ENCODE results near the gene WRNIP1.

The WRNIP1 gene

GRCh38 chr6:2764610-2765165, 505 bp upstream of the WRNIP1 start:
- Histone ChIP-seq H3K4me1 (ENCODE audit: control insufficient read depth in 1 of 2, insufficient read depth in 2 of 2, low read length in 2 of 2) (peaks cover 16 to 23% of the 10 kb centered on the region in 2 donors), H3K4me3 (ENCODE audit: low read depth in 1 of 2, low read length in 2 of 2) (peak overlapping the region; percentile 61 to 75), H3K36me3 (ENCODE audit: control insufficient read depth in 1 of 2, insufficient read depth in 2 of 2, low read length in 2 of 2) (no peaks in the 10 kb centered on the region), H3K27ac (ENCODE audit: low read length) (peak overlapping the region; percentile 96), H3K9me3 (ENCODE audit: control insufficient read depth in 1 of 2, low read length in 2 of 2) (no peaks in the 10 kb centered on the region), H3K27me3 (ENCODE audit: low read depth, low read length) (no peaks in the 10 kb centered on the region)

- H3K27me3 ChIP-seq (ENCODE audit: low read depth, low read length) = no peaks in the 10 kb centered on the region
- H3K36me3 ChIP-seq (ENCODE audit: control insufficient read depth in 1 of 2, insufficient read depth in 2 of 2, low read length in 2 of 2) = peaks cover 0 to 2% of the 10 kb centered on the region in 2 donors
- peak overlapping the region; percentile 81 to 82 for H3K4me3 ChIP-seq (ENCODE audit: low read depth in 1 of 2, low read length in 2 of 2)
- no peaks in the 10 kb centered on the region for H3K9me3 ChIP-seq (ENCODE audit: control insufficient read depth in 1 of 2, low read length in 2 of 2)
- peaks cover 16 to 35% of the 10 kb centered on the region in 2 donors for H3K4me1 ChIP-seq (ENCODE audit: control insufficient read depth in 1 of 2, insufficient read depth in 2 of 2, low read length in 2 of 2)
- H3K27ac ChIP-seq (ENCODE audit: low read length) = peak overlapping the region; percentile 72
These were observed 938 bp downstream of the WRNIP1 start for GRCh38 chr6:2765896-2766766.

GRCh38 chr6:2766767-2767656, 1.8 kb downstream of the WRNIP1 start:
- peaks cover 0 to 6% of the 10 kb centered on the region in 2 donors for H3K36me3 ChIP-seq (ENCODE audit: control insufficient read depth in 1 of 2, insufficient read depth in 2 of 2, low read length in 2 of 2)
- peak overlapping the region; percentile 72 for H3K27ac ChIP-seq (ENCODE audit: low read length)
- H3K9me3 ChIP-seq (ENCODE audit: control insufficient read depth in 1 of 2, low read length in 2 of 2) = no peaks in the 10 kb centered on the region
- H3K27me3 ChIP-seq (ENCODE audit: low read depth, low read length) = no peaks in the 10 kb centered on the region
- peak overlapping the region; percentile 81 to 82 for H3K4me3 ChIP-seq (ENCODE audit: low read depth in 1 of 2, low read length in 2 of 2)
- H3K4me1 ChIP-seq (ENCODE audit: control insufficient read depth in 1 of 2, insufficient read depth in 2 of 2, low read length in 2 of 2) = peaks cover 16 to 36% of the 10 kb centered on the region in 2 donors

- Histone ChIP-seq H3K4me3 (ENCODE audit: low read depth in 1 of 2, low read length in 2 of 2) (peak overlapping the region; percentile 41 to 82), H3K27ac (ENCODE audit: low read length) (peak overlapping the region; percentile 27), H3K36me3 (ENCODE audit: control insufficient read depth in 1 of 2, insufficient read depth in 2 of 2, low read length in 2 of 2) (peaks cover 0 to 6% of the 10 kb centered on the region in 2 donors), H3K9me3 (ENCODE audit: control insufficient read depth in 1 of 2, low read length in 2 of 2) (no peaks in the 10 kb centered on the region), H3K27me3 (ENCODE audit: low read depth, low read length) (no peaks in the 10 kb centered on the region), H3K4me1 (ENCODE audit: control insufficient read depth in 1 of 2, insufficient read depth in 2 of 2, low read length in 2 of 2) (peaks cover 16 to 39% of the 10 kb centered on the region in 2 donors)
These were observed 2.7 kb downstream of the WRNIP1 start for GRCh38 chr6:2767657-2768524.

- Histone ChIP-seq H3K9me3 (ENCODE audit: control insufficient read depth in 1 of 2, low read length in 2 of 2) (no peaks in the 10 kb centered on the region), H3K4me3 (ENCODE audit: low read depth in 1 of 2, low read length in 2 of 2) (peak overlapping the region; percentile 4 to 14), H3K27me3 (ENCODE audit: low read depth, low read length) (no peaks in the 10 kb centered on the region), H3K4me1 (ENCODE audit: control insufficient read depth in 1 of 2, insufficient read depth in 2 of 2, low read length in 2 of 2) (peaks cover 16 to 41% of the 10 kb centered on the region in 2 donors), H3K36me3 (ENCODE audit: control insufficient read depth in 1 of 2, insufficient read depth in 2 of 2, low read length in 2 of 2) (peaks cover 0 to 13% of the 10 kb centered on the region in 2 donors), H3K27ac (ENCODE audit: low read length) (no peak overlapping the region)
These were observed 3.5 kb downstream of the WRNIP1 start for GRCh38 chr6:2768696-2769095.

GRCh38 chr6:2770171-2770570, 5.0 kb downstream of the WRNIP1 start:
- H3K9me3 ChIP-seq (ENCODE audit: control insufficient read depth in 1 of 2, low read length in 2 of 2) = no peaks in the 10 kb centered on the region
- H3K27ac ChIP-seq (ENCODE audit: low read length) = no peak overlapping the region
- peak overlapping the region in 1 of 2 donors; percentile 14 for H3K4me3 ChIP-seq (ENCODE audit: low read depth in 1 of 2, low read length in 2 of 2)
- peaks cover 5 to 14% of the 10 kb centered on the region in 2 donors for H3K36me3 ChIP-seq (ENCODE audit: control insufficient read depth in 1 of 2, insufficient read depth in 2 of 2, low read length in 2 of 2)
- H3K4me1 ChIP-seq (ENCODE audit: control insufficient read depth in 1 of 2, insufficient read depth in 2 of 2, low read length in 2 of 2) = peaks cover 16 to 36% of the 10 kb centered on the region in 2 donors
- no peaks in the 10 kb centered on the region for H3K27me3 ChIP-seq (ENCODE audit: low read depth, low read length)

GRCh38 chr6:2771079-2771478, 5.9 kb downstream of the WRNIP1 start:
- Histone ChIP-seq H3K9me3 (ENCODE audit: control insufficient read depth in 1 of 2, low read length in 2 of 2) (no peaks in the 10 kb centered on the region), H3K27ac (ENCODE audit: low read length) (no peak overlapping the region), H3K4me3 (ENCODE audit: low read depth in 1 of 2, low read length in 2 of 2) (no peak overlapping the region), H3K36me3 (ENCODE audit: control insufficient read depth in 1 of 2, insufficient read depth in 2 of 2, low read length in 2 of 2) (peaks cover 5 to 14% of the 10 kb centered on the region in 2 donors), H3K27me3 (ENCODE audit: low read depth, low read length) (no peaks in the 10 kb centered on the region), H3K4me1 (ENCODE audit: control insufficient read depth in 1 of 2, insufficient read depth in 2 of 2, low read length in 2 of 2) (peaks cover 16 to 36% of the 10 kb centered on the region in 2 donors)

GRCh38 chr6:2772840-2773239, 7.6 kb downstream of the WRNIP1 start:
- no peak overlapping the region for H3K4me3 ChIP-seq (ENCODE audit: low read depth in 1 of 2, low read length in 2 of 2)
- H3K27me3 ChIP-seq (ENCODE audit: low read depth, low read length) = no peaks in the 10 kb centered on the region
- no peaks in the 10 kb centered on the region for H3K9me3 ChIP-seq (ENCODE audit: control insufficient read depth in 1 of 2, low read length in 2 of 2)
- no peak overlapping the region for H3K27ac ChIP-seq (ENCODE audit: low read length)
- H3K36me3 ChIP-seq (ENCODE audit: control insufficient read depth in 1 of 2, insufficient read depth in 2 of 2, low read length in 2 of 2) = peaks cover 5 to 14% of the 10 kb centered on the region in 2 donors
- peaks cover 10 to 30% of the 10 kb centered on the region in 2 donors for H3K4me1 ChIP-seq (ENCODE audit: control insufficient read depth in 1 of 2, insufficient read depth in 2 of 2, low read length in 2 of 2)

- H3K36me3 ChIP-seq (ENCODE audit: control insufficient read depth in 1 of 2, insufficient read depth in 2 of 2, low read length in 2 of 2) = peaks cover 5 to 14% of the 10 kb centered on the region in 2 donors
- no peaks in the 10 kb centered on the region for H3K27me3 ChIP-seq (ENCODE audit: low read depth, low read length)
- no peak overlapping the region for H3K4me3 ChIP-seq (ENCODE audit: low read depth in 1 of 2, low read length in 2 of 2)
- H3K4me1 ChIP-seq (ENCODE audit: control insufficient read depth in 1 of 2, insufficient read depth in 2 of 2, low read length in 2 of 2) = peaks cover 4 to 23% of the 10 kb centered on the region in 2 donors
- H3K27ac ChIP-seq (ENCODE audit: low read length) = no peak overlapping the region
- H3K9me3 ChIP-seq (ENCODE audit: control insufficient read depth in 1 of 2, low read length in 2 of 2) = no peaks in the 10 kb centered on the region
These were observed 8.3 kb downstream of the WRNIP1 start for GRCh38 chr6:2773449-2773848.

- H3K36me3 ChIP-seq (ENCODE audit: control insufficient read depth in 1 of 2, insufficient read depth in 2 of 2, low read length in 2 of 2) = peaks cover 16 to 24% of the 10 kb centered on the region in 2 donors
- H3K4me1 ChIP-seq (ENCODE audit: control insufficient read depth in 1 of 2, insufficient read depth in 2 of 2, low read length in 2 of 2) = peaks cover 0 to 15% of the 10 kb centered on the region in 2 donors
These were observed 9.8 kb downstream of the WRNIP1 start for GRCh38 chr6:2775003-2775402.

More at GRCh38 chr6:2775003-2775402, 9.8 kb downstream of the WRNIP1 start:
- Histone ChIP-seq H3K27ac (ENCODE audit: low read length) (no peak overlapping the region), H3K9me3 (ENCODE audit: control insufficient read depth in 1 of 2, low read length in 2 of 2) (no peaks in the 10 kb centered on the region), H3K4me3 (ENCODE audit: low read depth in 1 of 2, low read length in 2 of 2) (no peak overlapping the region), H3K27me3 (ENCODE audit: low read depth, low read length) (no peaks in the 10 kb centered on the region)

Measured in muscle layer of duodenum (tissue), 2 donors.